Spinal cord (tissue), 10 donors: ENCODE data around the gene TMEM94. TPM values are rescaled to one million over a fixed set of nuclear protein-coding genes. Genes with fewer than 3 reads are reported as not detected.

Experiments used
- DNase-seq, 6 donors: peaks; one replicate each; pipeline versions ENCODE4 v3.0.0 to v3.0.0-alpha.2; 2013 to 2015; ENCODE audit warnings: low spot score in 6 of 6, low read depth in 4 of 6
- H3K27ac ChIP-seq: one replicate; pipeline ENCODE4 v1.5.1; 2013; ENCODE audit warnings: low read depth, low read length, control low read depth
- H3K27me3 ChIP-seq: one replicate; pipeline ENCODE4 v1.6.1; 2013; ENCODE audit warnings: low read length; ENCODE audit not compliant: control insufficient read depth, insufficient read depth
- H3K36me3 ChIP-seq: one replicate; pipeline ENCODE4 v1.6.1; 2013; ENCODE audit warnings: low read length; ENCODE audit not compliant: control insufficient read depth, insufficient read depth
- H3K4me1 ChIP-seq: one replicate; pipeline ENCODE4 v1.6.1; 2013; ENCODE audit warnings: low read length; ENCODE audit not compliant: control insufficient read depth, insufficient read depth
- H3K4me3 ChIP-seq: one replicate; pipeline ENCODE4 v1.5.1; 2013; ENCODE audit warnings: low read depth, low read length, control low read depth
- H3K9me3 ChIP-seq: one replicate; pipeline ENCODE4 v1.6.1; 2013; ENCODE audit warnings: low read length; ENCODE audit not compliant: control insufficient read depth, insufficient read depth
- WGBS: methylation state at CpG from one replicate; pipeline ENCODE4 v1.1.5; 2013; ENCODE audit warnings: missing lambda C conversion rate; ENCODE audit not compliant: insufficient coverage; 5-methylcytosine and 5-hydroxymethylcytosine counted together
- polyA plus RNA-seq, 2 donors: library from polyadenylated mRNA; unstranded; fragments of 120-200 nt; gene quantifications; one replicate each; pipeline ENCODE4 v1.2.1, GENCODE V29; 2013; ENCODE audit not compliant: insufficient read length in 2 of 2
- total RNA-seq, 2 donors: library from RNA; depleted of rRNA in 1 of 2; stranded (reverse); fragments of 120-200 nt in 1 of 2; fragments of >200 nt in 1 of 2; gene quantifications; one replicate each; pipeline versions ENCODE4 v1.2.3 to v1.2.4, GENCODE V29; 2013 to 2014
- donor health status: healthy.

TMEM94 gene
- total and polyA plus RNA-seq, 4 donors, result 23.2 to 120 (median 82.4) TPM

DNA sequence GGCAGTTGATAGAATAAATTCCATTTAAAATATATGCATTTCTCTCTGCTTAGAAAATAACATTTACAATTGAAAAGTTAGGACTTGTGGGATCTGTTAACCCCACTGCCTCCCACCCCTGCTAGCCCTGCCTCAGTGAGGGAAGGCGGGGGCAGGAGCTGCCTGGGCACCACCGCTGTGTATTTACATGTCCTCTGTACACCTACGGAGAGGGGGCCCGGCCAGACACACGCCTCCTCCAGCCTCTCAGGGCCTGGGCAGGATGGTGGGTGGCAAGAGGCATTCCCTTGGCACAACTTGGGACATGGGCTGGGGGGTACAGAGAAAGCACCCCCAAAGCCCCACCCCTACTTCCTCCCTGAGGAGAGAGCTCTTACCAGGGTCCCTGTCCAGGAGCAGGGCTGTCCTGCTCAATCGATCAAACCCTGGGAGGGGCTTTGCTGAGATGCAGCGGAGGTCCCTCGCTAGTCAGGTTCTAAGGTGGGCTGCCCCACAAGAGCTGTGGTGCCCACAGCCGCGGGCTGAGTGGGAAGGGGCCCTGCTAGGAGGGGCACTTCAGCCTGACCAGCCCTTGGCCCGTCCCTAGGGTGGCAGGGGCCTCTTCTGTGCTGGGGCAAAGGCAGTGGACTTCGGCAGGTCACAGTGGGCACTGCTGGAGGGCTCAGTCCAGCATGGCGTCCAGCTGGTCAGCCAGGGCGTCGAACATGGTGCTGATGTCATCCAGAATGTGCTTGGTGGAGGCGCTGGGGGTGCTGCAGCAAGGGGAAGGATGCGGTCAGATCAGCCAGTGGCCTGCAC is 44.2 kb downstream of the TMEM94 start:
- DNase-seq, result no peak
- Histone ChIP-seq H3K27me3 (no peaks in the 10 kb centered on the region), H3K4me3 (no peak overlapping the region), H3K4me1 (peaks cover 56% of the 10 kb centered on the region), H3K36me3 (peaks cover 100% of the 10 kb centered on the region), H3K27ac (peak overlapping the region; percentile 69), H3K9me3 (no peaks in the 10 kb centered on the region)
- 86% methylated on average over 14 of the region's 17 CpGs for WGBS

DNA sequence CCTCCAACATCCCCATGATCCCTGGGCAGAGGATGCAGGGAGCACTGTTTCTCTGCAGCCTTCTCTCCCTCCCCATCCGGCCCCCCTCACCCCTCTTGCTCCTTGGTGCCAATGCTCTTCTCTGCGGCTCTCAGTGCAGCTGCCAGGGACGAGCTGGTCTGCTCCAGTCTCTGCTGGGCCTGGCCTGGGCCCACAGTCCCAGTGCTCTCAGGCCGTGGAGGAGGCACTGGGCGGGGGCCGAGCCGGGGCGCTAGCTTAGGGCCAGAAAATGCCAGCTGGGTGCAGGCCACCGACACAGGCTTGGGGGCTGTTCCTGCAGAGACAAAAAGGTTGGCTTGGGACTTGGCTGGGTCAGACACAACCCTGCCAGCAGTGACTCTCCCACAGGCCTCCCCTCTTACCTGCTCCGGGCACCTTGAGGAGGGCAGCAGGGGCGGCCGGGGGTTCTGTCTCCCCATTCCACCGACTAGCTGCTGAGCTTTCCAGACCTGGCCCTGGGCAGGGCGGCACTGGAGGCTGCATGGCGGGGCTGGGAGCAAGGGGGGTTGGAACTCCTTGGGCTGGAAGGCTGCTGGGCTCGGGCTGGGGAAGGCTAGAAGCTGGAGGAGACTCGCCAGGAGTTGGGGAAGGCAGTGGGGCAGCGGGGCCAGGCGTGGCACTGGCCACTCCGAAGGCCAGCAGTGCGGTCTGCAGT is 45.1 kb downstream of the TMEM94 start:
- Histone ChIP-seq H3K4me1 (peaks cover 61% of the 10 kb centered on the region), H3K27ac (peak overlapping the region; percentile 75), H3K27me3 (no peaks in the 10 kb centered on the region), H3K36me3 (peaks cover 99% of the 10 kb centered on the region), H3K9me3 (no peaks in the 10 kb centered on the region), H3K4me3 (no peak overlapping the region)
- peak in 1 of 6 donors; percentile 75 for DNase-seq
- WGBS, result 74% methylated on average over 21 of the region's 21 CpGs

DNA sequence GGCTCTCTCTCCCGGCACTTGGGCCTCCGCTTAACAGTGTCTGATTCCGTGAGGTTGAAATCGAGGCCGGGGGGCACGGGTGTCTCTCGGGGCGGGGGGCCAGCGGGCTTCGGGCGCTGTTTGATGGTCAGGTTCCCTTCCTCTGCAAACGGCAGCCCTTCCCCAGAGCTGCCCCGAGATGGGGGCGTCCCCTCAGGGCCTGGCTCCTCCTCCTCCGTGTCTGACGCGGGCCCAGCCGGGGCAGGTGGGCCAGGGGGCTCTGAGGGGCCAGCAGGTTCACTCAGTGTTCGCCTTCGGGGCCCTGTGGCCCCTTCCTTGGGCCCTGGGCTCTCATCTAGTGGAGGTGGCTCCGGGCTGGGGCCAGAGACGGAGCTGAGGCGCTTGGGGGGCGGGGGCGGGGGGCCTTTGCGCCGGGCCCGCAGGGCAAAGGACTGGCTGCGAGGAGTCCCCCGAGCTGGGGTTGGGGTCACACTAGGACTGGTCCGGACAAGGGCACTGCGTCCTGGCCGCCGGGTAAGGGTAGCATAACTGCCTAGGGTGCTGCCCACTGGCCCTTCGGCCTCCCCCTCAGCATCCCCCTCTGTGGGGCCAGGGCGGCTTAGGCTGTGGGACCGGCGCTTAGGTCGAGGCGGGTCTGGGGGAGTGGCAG is 45.8 kb downstream of the TMEM94 start:
- WGBS, result 83% methylated on average over 35 of the region's 40 CpGs
- Histone ChIP-seq H3K27ac (peak overlapping the region; percentile 75), H3K4me1 (peaks cover 68% of the 10 kb centered on the region), H3K4me3 (no peak overlapping the region), H3K9me3 (no peaks in the 10 kb centered on the region), H3K27me3 (no peaks in the 10 kb centered on the region), H3K36me3 (peaks cover 99% of the 10 kb centered on the region)
- no peak for DNase-seq

DNA sequence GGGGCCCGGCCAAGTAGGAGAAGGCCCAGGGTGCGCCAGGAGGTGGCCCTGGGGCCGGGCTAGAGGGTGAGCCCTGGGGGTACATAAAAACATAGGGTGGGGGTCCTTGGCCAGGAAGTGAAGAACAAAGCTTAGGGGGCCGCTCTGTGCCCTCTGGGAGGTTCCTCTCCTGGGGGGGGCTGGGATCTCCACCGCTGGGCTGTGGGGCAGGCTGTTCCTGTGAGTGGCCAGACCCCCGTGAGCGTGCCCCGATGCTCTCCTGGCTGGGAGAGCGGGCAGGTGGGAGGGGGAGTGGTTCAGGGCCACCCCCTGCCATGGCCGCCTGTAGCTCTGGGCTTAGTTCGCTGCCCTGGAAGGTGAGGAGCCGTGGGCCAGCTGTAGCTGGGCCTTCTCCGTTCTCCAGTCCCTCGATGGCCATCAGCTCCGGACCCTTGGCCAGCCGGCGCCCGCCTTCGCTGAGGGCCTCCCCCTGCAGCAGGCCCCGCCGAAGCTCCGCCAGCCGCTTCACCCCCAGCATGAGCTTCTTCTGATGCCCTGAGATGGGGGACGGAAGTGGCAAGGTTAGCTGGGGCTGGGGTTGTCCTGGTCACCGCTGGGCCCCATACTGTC is 46.4 kb downstream of the TMEM94 start:
- H3K36me3 ChIP-seq, result peaks cover 99% of the 10 kb centered on the region

DNA sequence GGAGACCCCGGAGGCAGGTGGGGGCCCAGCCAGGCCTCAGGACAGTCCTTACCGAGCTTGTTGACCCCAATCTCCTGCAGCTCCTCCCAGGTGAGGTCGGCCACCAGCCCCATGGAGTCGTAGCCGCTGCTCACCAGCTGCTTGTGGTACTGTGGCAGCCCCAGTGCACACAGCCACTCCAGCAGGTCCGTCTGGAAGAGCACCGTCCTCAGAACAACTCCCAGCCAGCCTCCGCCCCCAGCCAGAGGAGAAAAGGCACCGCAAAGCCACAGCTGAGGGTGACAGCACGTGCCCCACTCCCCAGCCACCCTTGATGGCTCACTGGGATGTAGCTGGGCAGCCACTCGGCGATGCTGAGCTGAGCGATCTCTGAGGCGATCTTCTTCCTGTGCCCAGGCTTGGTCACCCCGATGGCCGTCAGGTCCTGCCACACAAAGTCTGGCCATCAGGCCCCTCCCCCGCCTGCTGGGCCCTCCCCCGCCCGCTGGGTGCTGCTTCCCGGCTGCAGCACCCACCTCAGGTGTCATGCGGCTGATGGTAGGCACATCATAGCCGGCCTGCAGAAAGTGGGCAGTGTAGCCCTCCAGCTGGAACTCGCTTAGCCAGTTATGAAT is 47.0 kb downstream of the TMEM94 start:
- Histone ChIP-seq H3K4me1 (peaks cover 74% of the 10 kb centered on the region), H3K27ac (no peak overlapping the region)
- 85% methylated on average over 17 of the region's 23 CpGs for WGBS

More for the DNA sequence above, 46.4 kb downstream of the TMEM94 start:
- 82% methylated on average over 12 of the region's 25 CpGs for WGBS
- Histone ChIP-seq H3K4me3 (no peak overlapping the region), H3K4me1 (peaks cover 74% of the 10 kb centered on the region), H3K27me3 (no peaks in the 10 kb centered on the region), H3K9me3 (no peaks in the 10 kb centered on the region), H3K27ac (no peak overlapping the region)
- DNase-seq, result no peak

DNA sequence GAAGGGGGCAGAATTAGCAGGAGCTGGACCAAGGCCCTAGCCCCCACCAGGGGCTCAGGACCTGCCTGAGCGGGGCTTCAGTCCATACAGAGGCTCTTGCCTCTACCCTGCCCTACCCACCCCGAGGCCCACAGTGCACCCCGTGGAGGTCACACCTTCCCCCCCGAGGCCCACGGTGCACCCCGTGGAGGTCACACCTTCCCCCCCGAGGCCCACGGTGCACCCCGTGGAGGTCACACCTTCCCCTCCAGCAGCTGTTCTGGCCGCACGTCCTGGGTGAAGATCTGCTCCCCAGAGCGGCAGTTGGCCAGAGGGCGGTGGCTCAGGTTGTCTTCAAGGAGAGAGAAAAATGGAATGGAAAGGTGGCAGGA is 47.5 kb downstream of the TMEM94 start:
- 90% methylated on average over 2 of the region's 13 CpGs for WGBS

More for the DNA sequence above, 47.0 kb downstream of the TMEM94 start:
- no peak for DNase-seq
- H3K27me3 ChIP-seq, result no peaks in the 10 kb centered on the region
- H3K9me3 ChIP-seq, result no peaks in the 10 kb centered on the region
- no peak overlapping the region for H3K4me3 ChIP-seq
- peaks cover 99% of the 10 kb centered on the region for H3K36me3 ChIP-seq

DNA sequence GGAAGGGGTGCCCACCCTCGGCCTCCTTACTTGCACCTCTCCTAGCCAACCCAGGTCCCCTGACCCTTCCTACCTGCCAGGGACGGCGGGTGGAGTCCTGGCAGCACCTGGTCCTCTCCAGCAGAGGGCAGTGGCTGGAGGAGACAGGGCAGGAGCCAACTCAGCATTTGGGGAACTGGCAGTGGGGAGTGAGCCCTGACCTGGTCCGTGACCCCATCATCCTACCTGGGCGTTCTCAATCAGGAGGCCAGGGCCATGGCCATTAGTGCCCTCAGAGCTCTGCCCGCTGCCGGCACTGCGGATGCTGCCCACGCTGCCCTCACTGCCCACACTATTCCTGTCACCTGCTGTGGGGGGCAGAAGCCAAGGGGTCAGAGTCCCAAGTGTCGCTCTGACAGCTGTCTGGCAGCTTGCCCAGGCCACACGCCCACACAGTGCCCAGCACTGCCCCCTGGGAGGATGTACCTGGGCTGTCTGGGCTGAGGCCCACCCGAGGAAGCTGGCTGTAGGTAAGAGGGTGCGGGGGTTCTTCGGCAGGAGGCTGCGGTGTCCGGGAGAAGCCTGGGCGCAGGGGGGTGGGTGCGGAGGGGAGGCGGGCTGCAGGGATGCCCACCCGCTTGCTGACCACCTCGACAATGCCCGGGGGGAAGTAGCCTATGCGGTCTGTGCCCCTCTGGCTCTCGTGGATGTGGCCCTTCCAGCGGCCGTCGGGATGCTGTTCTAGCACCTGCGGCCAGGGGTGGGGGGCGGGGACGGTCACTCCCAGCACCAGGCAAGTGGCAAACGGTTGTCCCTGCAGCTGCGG is 48.1 kb downstream of the TMEM94 start:
- H3K36me3 ChIP-seq, result peaks cover 96% of the 10 kb centered on the region

More for the DNA sequence above, 47.5 kb downstream of the TMEM94 start:
- Histone ChIP-seq H3K36me3 (peaks cover 98% of the 10 kb centered on the region), H3K4me1 (peaks cover 74% of the 10 kb centered on the region), H3K4me3 (no peak overlapping the region), H3K27me3 (no peaks in the 10 kb centered on the region), H3K27ac (no peak overlapping the region), H3K9me3 (no peaks in the 10 kb centered on the region)
- DNase-seq, result no peak

DNA sequence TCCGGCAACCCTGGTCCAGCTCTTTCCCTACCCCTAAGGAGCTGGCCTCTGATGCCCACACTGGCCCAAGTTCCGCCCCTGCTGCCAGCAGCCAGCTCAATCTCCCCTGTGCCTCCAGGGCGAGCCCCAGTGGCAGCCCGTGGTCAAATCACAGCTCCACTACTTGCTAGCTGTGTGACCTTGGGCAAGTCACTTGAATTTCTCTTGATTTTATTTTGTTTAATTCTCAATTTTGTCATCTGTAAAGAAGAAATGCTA is 48.6 kb downstream of the TMEM94 start:
- DNase-seq, result no peak
- H3K27me3 ChIP-seq, result no peaks in the 10 kb centered on the region
- H3K9me3 ChIP-seq, result no peaks in the 10 kb centered on the region
- H3K4me3 ChIP-seq, result no peak overlapping the region
- peaks cover 74% of the 10 kb centered on the region for H3K4me1 ChIP-seq
- H3K27ac ChIP-seq, result no peak overlapping the region
- peaks cover 96% of the 10 kb centered on the region for H3K36me3 ChIP-seq
- WGBS, result 95% methylated on average over 4 of the region's 4 CpGs

More for the DNA sequence above, 48.1 kb downstream of the TMEM94 start:
- 81% methylated on average over 30 of the region's 32 CpGs for WGBS
- Histone ChIP-seq H3K27ac (no peak overlapping the region), H3K27me3 (no peaks in the 10 kb centered on the region), H3K4me1 (peaks cover 74% of the 10 kb centered on the region), H3K9me3 (no peaks in the 10 kb centered on the region), H3K4me3 (no peak overlapping the region)
- no peak for DNase-seq

DNA sequence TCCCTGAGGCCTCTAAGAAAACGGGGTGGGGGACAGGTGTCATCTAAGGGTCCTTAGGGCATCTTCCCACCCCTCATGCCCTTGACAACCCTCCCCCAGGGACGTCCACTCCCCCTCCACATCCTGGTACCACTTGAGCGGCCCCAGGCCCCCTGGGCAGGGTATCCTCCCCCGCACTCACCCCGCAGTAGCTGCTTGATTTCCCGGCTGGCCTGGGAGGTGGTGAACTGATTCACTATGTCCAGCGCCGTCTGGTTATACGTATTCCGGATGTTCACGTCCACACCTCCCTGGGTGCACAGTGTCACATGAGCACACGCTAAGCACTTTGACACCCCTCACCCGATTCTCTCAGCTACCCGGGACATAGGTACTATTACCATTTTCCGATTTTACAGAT is 49.2 kb downstream of the TMEM94 start:
- DNase-seq, result no peak
- H3K27ac ChIP-seq, result no peak overlapping the region
- WGBS, result 88% methylated on average over 13 of the region's 15 CpGs
- peaks cover 75% of the 10 kb centered on the region for H3K4me1 ChIP-seq
- no peaks in the 10 kb centered on the region for H3K9me3 ChIP-seq
- no peaks in the 10 kb centered on the region for H3K27me3 ChIP-seq
- H3K36me3 ChIP-seq, result peaks cover 94% of the 10 kb centered on the region
- H3K4me3 ChIP-seq, result no peak overlapping the region
